ENCODE data around the gene DGKI.
A peak's percentile ranks its signal among the peaks of the same experiment; 100 is the strongest.
"Not testable (repeated sequence)": the region's sequence is repeated elsewhere in the genome, so short reads cannot be mapped to it uniquely, and the experiment has no call there.

Gene DGKI

GRCh38 chr7:137838706-137839315 is 8.0 kb downstream of the DGKI start:
- Histone ChIP-seq H3K9me3 (peaks cover 3% of the 10 kb centered on the region; the same call in 1 of the 2 replicates), H3K9ac (no peak overlapping the region), H3K27me3 (no peaks in the 10 kb centered on the region), H3K36me3 (peaks cover 6% of the 10 kb centered on the region; the same call in 1 of the 2 replicates), H3K4me3 (no peak overlapping the region), H3K27ac (no peak overlapping the region), H4K20me1 (no peaks in the 10 kb centered on the region), H3K4me2 (no peak overlapping the region), H3K4me1 (no peaks in the 10 kb centered on the region)
- no peak for TF ChIP-seq Cebpa-rat (IDR thresholded peaks at IDR 0.05)

- H3K4me3 ChIP-seq: no peak overlapping the region
- H3K36me3 ChIP-seq: peaks cover 25% of the 10 kb centered on the region
- peaks cover 26% of the 10 kb centered on the region for H3K9me3 ChIP-seq
- H4K20me1 ChIP-seq: no peaks in the 10 kb centered on the region
- no peak overlapping the region for H3K4me2 ChIP-seq
- H3K27ac ChIP-seq: no peak overlapping the region
- H3K9ac ChIP-seq: no peak overlapping the region
- H3K4me1 ChIP-seq: no peaks in the 10 kb centered on the region
- no peak for TF ChIP-seq Cebpa-rat (IDR thresholded peaks at IDR 0.05)
- no peaks in the 10 kb centered on the region for H3K27me3 ChIP-seq
These were observed 10.2 kb downstream of the DGKI start for GRCh38 chr7:137836541-137836940.

- H3K4me2 ChIP-seq: no peak overlapping the region
- H3K4me1 ChIP-seq: no peaks in the 10 kb centered on the region
- H3K9ac ChIP-seq: no peak overlapping the region
- no peak overlapping the region for H3K4me3 ChIP-seq
- no peaks in the 10 kb centered on the region for H3K27me3 ChIP-seq
- no peaks in the 10 kb centered on the region for H4K20me1 ChIP-seq
- H3K27ac ChIP-seq: no peak overlapping the region
- no peak for TF ChIP-seq Cebpa-rat (IDR thresholded peaks at IDR 0.05)
- H3K36me3 ChIP-seq: peaks cover 27% of the 10 kb centered on the region
- H3K9me3 ChIP-seq: peaks cover 29% of the 10 kb centered on the region
These were observed 10.7 kb downstream of the DGKI start for GRCh38 chr7:137836113-137836509.

GRCh38 chr7:137835486-137836112 is 11.2 kb downstream of the DGKI start:
- no peaks in the 10 kb centered on the region for H3K27me3 ChIP-seq
- TF ChIP-seq Cebpa-rat (IDR thresholded peaks at IDR 0.05): no peak
- no peaks in the 10 kb centered on the region for H4K20me1 ChIP-seq
- peaks cover 27% of the 10 kb centered on the region for H3K36me3 ChIP-seq
- H3K27ac ChIP-seq: no peak overlapping the region
- H3K9me3 ChIP-seq: peaks cover 29% of the 10 kb centered on the region
- no peak overlapping the region for H3K4me2 ChIP-seq
- H3K4me1 ChIP-seq: no peaks in the 10 kb centered on the region
- no peak overlapping the region for H3K4me3 ChIP-seq
- no peak overlapping the region for H3K9ac ChIP-seq

GRCh38 chr7:137834552-137834951 is 12.2 kb downstream of the DGKI start:
- Histone ChIP-seq H3K27me3 (no peaks in the 10 kb centered on the region), H3K9me3 (peaks cover 29% of the 10 kb centered on the region), H3K9ac (no peak overlapping the region), H3K4me3 (no peak overlapping the region), H3K4me2 (no peak overlapping the region), H3K36me3 (peaks cover 27% of the 10 kb centered on the region), H3K4me1 (no peaks in the 10 kb centered on the region), H3K27ac (no peak overlapping the region), H4K20me1 (no peaks in the 10 kb centered on the region)
- TF ChIP-seq Cebpa-rat (IDR thresholded peaks at IDR 0.05): no peak

- Histone ChIP-seq H3K36me3 (peaks cover 27% of the 10 kb centered on the region), H3K9me3 (peaks cover 29% of the 10 kb centered on the region)
- H3K9ac ChIP-seq, H3K4me1 ChIP-seq, H4K20me1 ChIP-seq, H3K4me3 ChIP-seq, H3K27me3 ChIP-seq, H3K27ac ChIP-seq, H3K4me2 ChIP-seq: not testable (repeated sequence)
These were observed 13.8 kb downstream of the DGKI start for GRCh38 chr7:137832990-137833389.

- Histone ChIP-seq H3K9ac (no peak overlapping the region), H3K36me3 (peaks cover 25% of the 10 kb centered on the region), H3K4me3 (0 out of 2 replicates have a peak overlapping the region, but pooled peaks have one; percentile 2), H3K27ac (no peak overlapping the region), H3K9me3 (peaks cover 29% of the 10 kb centered on the region), H3K27me3 (no peaks in the 10 kb centered on the region), H4K20me1 (no peaks in the 10 kb centered on the region), H3K4me2 (no peak overlapping the region), H3K4me1 (0 out of 2 replicates have a peak, but pooled peaks cover 6% of the 10 kb centered on the region)
- no peak for TF ChIP-seq Cebpa-rat (IDR thresholded peaks at IDR 0.05)
These were observed 14.4 kb downstream of the DGKI start for GRCh38 chr7:137832382-137832781.

GRCh38 chr7:137831555-137831954 is 15.2 kb downstream of the DGKI start:
- H3K4me1 ChIP-seq, H4K20me1 ChIP-seq, H3K4me2 ChIP-seq, H3K27ac ChIP-seq, H3K4me3 ChIP-seq, H3K9ac ChIP-seq, H3K27me3 ChIP-seq: not testable (repeated sequence)
- peaks cover 29% of the 10 kb centered on the region for H3K9me3 ChIP-seq
- H3K36me3 ChIP-seq: peaks cover 21% of the 10 kb centered on the region; the same call in 1 of the 2 replicates

GRCh38 chr7:137829337-137829992 is 17.3 kb downstream of the DGKI start:
- Histone ChIP-seq H3K4me1 (0 out of 2 replicates have a peak, but pooled peaks cover 6% of the 10 kb centered on the region), H3K27ac (no peak overlapping the region), H3K4me2 (no peak overlapping the region), H3K4me3 (no peak overlapping the region), H4K20me1 (no peaks in the 10 kb centered on the region), H3K9me3 (peaks cover 29% of the 10 kb centered on the region), H3K36me3 (peaks cover 21% of the 10 kb centered on the region; the same call in 1 of the 2 replicates), H3K27me3 (no peaks in the 10 kb centered on the region), H3K9ac (no peak overlapping the region)
- TF ChIP-seq Cebpa-rat (IDR thresholded peaks at IDR 0.05): no peak

- Histone ChIP-seq H4K20me1 (no peaks in the 10 kb centered on the region), H3K27ac (no peak overlapping the region), H3K9ac (no peak overlapping the region), H3K4me3 (no peak overlapping the region), H3K4me2 (no peak overlapping the region), H3K9me3 (peaks cover 23% of the 10 kb centered on the region), H3K36me3 (peaks cover 17% of the 10 kb centered on the region; the same call in 1 of the 2 replicates), H3K27me3 (no peaks in the 10 kb centered on the region), H3K4me1 (peaks cover 8% of the 10 kb centered on the region)
- TF ChIP-seq Cebpa-rat (IDR thresholded peaks at IDR 0.05): no peak
These were observed 18.3 kb downstream of the DGKI start for GRCh38 chr7:137828456-137828855.

Measured in BLaER1 (cell line).